Activated CD8-positive, alpha-beta memory T cell treated with anti-CD3 and anti-CD28 coated beads for 1 hour (primary cell): ENCODE data around the gene CTNNA3.

ENCODE experiments used
- DNase-seq, 2 donors: peaks; one replicate each; pipeline ENCODE4 v3.0.0-alpha.2; 2020; ENCODE audit warnings: low read depth in 1 of 2; ENCODE audit errors: extremely low read depth in 1 of 2

CTNNA3 gene

GRCh38 chr10:67156239-67156638 is 539.8 kb downstream of the CTNNA3 start:
- no peak for DNase-seq

GRCh38 chr10:67151471-67151870 is 544.5 kb downstream of the CTNNA3 start:
- DNase-seq, result no peak

- DNase-seq, result no peak
Measured at GRCh38 chr10:67144530-67144929, 551.5 kb downstream of the CTNNA3 start.

- DNase-seq, result no peak
Measured at GRCh38 chr10:67141300-67141699, 554.7 kb downstream of the CTNNA3 start.

- no peak for DNase-seq
Measured at GRCh38 chr10:67140641-67141040, 555.4 kb downstream of the CTNNA3 start.

- DNase-seq, result no peak
Measured at GRCh38 chr10:67127441-67127840, 568.6 kb downstream of the CTNNA3 start.

- no peak for DNase-seq
Measured at GRCh38 chr10:67119651-67120050, 576.3 kb downstream of the CTNNA3 start.

- no peak for DNase-seq
Measured at GRCh38 chr10:67115972-67116371, 580.0 kb downstream of the CTNNA3 start.

GRCh38 chr10:67114945-67115344 is 581.0 kb downstream of the CTNNA3 start:
- DNase-seq, result no peak

- DNase-seq, result no peak
Measured at GRCh38 chr10:67112765-67113164, 583.2 kb downstream of the CTNNA3 start.

GRCh38 chr10:67110286-67110685 is 585.7 kb downstream of the CTNNA3 start:
- DNase-seq, result no peak

- DNase-seq, result no peak
Measured at GRCh38 chr10:67107670-67108069, 588.3 kb downstream of the CTNNA3 start.

- DNase-seq, result no peak
Measured at GRCh38 chr10:67100951-67101350, 595.0 kb downstream of the CTNNA3 start.

- DNase-seq, result no peak
Measured at GRCh38 chr10:67098461-67098860, 597.5 kb downstream of the CTNNA3 start.

- DNase-seq, result no peak
Measured at GRCh38 chr10:67095531-67095930, 600.5 kb downstream of the CTNNA3 start.

GRCh38 chr10:67088036-67088435 is 608.0 kb downstream of the CTNNA3 start:
- DNase-seq, result no peak

- no peak for DNase-seq
Measured at GRCh38 chr10:67087135-67087425, 608.9 kb downstream of the CTNNA3 start.

- DNase-seq, result no peak
Measured at GRCh38 chr10:67086327-67087134, 609.5 kb downstream of the CTNNA3 start.

- no peak for DNase-seq
Measured at GRCh38 chr10:67079126-67079525, 616.9 kb downstream of the CTNNA3 start.

- no peak for DNase-seq
Measured at GRCh38 chr10:67077376-67077775, 618.6 kb downstream of the CTNNA3 start.

- no peak for DNase-seq
Measured at GRCh38 chr10:67076144-67076543, 619.9 kb downstream of the CTNNA3 start.

GRCh38 chr10:67075491-67075971 is 620.5 kb downstream of the CTNNA3 start:
- no peak for DNase-seq

GRCh38 chr10:67072654-67073053 is 623.3 kb downstream of the CTNNA3 start:
- no peak for DNase-seq
